HepG2 (cell line): ENCODE results near the gene SCUBE1.

ENCODE experiments used
- CTCF ChIP-seq: sonication (generic); formaldehyde crosslinking; IDR thresholded peaks from 2 replicates; pipeline ENCODE4 v1.5.0; 2020; ENCODE audit warnings: mild to moderate bottlenecking, missing genetic modification reagents, moderate library complexity
- MTA3 ChIP-seq: sonication (generic); formaldehyde crosslinking; IDR thresholded peaks from 2 replicates; pipeline ENCODE4 v1.4.0; 2020; ENCODE audit warnings: missing genetic modification reagents
- NAIF1 ChIP-seq: sonication (generic); formaldehyde crosslinking; IDR thresholded peaks from 2 replicates; pipeline ENCODE4 v1.5.0; 2020; ENCODE audit warnings: mild to moderate bottlenecking, missing genetic modification reagents, borderline replicate concordance
- NR1H2 ChIP-seq: sonication (generic); formaldehyde crosslinking; IDR thresholded peaks from 2 replicates; pipeline ENCODE4 v1.8.1; 2022; ENCODE audit warnings: low read depth, missing genetic modification reagents, borderline replicate concordance
- TF ChIP-seq, protein P1 (sequence below): sonication (generic); formaldehyde crosslinking; IDR thresholded peaks from 2 replicates; pipeline ENCODE4 v1.4.0; 2020; ENCODE audit warnings: missing genetic modification reagents

DNA sequence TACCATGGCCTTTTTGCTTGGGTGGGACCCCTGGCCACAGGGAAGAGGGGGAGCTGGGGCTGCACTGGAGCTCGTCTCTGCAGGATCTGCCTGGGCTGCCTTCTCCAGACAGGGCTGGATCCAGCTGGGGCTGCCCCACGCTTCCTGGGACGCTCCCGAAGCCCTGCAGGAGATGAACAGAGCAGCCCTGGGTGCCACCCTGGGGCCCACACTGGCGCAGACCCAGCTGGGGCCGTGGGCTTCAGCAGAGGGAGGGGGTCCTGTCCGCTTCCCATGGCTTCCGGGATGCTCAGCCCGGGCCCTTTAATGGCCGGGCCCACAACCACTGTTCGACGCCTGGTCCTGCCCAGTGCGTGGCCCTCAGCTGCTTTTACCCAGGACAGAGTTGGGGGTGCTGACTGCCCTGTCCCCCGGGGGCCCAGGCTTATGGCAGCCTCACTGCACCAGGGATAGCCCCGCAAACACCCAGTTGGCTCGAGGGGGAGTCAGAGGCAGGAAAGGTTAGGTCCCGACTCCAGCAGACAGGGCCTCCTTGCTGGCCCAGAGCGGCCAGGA lies 179.9 kb downstream of the SCUBE1 start:
- no peak for TF ChIP-seq CTCF
- TF ChIP-seq, protein P1, sequence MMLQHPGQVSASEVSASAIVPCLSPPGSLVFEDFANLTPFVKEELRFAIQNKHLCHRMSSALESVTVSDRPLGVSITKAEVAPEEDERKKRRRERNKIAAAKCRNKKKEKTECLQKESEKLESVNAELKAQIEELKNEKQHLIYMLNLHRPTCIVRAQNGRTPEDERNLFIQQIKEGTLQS (CRISPR knock-in tag), result no peak
- no peak for TF ChIP-seq NAIF1 (CRISPR knock-in tag)
- no peak for TF ChIP-seq NR1H2 (CRISPR knock-in tag)
- no peak for TF ChIP-seq MTA3 (CRISPR knock-in tag)
